Progenitor cell of endocrine pancreas (in vitro differentiated cells): Measurements from ENCODE around the gene LPP. TPM values are rescaled to one million over a fixed set of nuclear protein-coding genes. Genes with fewer than 3 reads are reported as not detected.

ENCODE experiments used
- DNase-seq: peaks from one replicate; pipeline ENCODE4 v3.0.0; 2021; ENCODE audit warnings: low spot score; ENCODE audit not compliant: unreplicated experiment
- H3K27ac Mint-ChIP-seq: 2 replicates; pipeline ENCODE4 v1.8.0; 2021; ENCODE audit warnings: mild to moderate bottlenecking, moderate library complexity, mixed read lengths
- H3K27me3 Mint-ChIP-seq: 2 replicates; pipeline ENCODE4 v1.8.0; 2021; ENCODE audit warnings: mixed read lengths
- H3K36me3 Mint-ChIP-seq: 2 replicates; pipeline ENCODE4 v1.8.0; 2022; ENCODE audit warnings: mixed read lengths; ENCODE audit not compliant: insufficient read depth
- H3K4me1 Mint-ChIP-seq: 2 replicates; pipeline ENCODE4 v1.8.0; 2021; ENCODE audit warnings: low read depth, mixed read lengths
- H3K4me3 Mint-ChIP-seq: 2 replicates; pipeline ENCODE4 v1.8.0; 2021; ENCODE audit warnings: low read depth, mild to moderate bottlenecking, moderate library complexity, mixed read lengths
- H3K9me3 Mint-ChIP-seq: 2 replicates; pipeline ENCODE4 v1.8.0; 2021; ENCODE audit warnings: low read depth, mixed read lengths
- CTCF ChIP-seq: fragments of 200-600 bp; sonication (generic); IDR thresholded peaks from one replicate; pipeline ENCODE4 v1.5.0; 2021; ENCODE audit warnings: antibody characterized with exemption, mild to moderate bottlenecking; ENCODE audit not compliant: unreplicated experiment
- total RNA-seq: library from RNA; stranded (reverse); gene quantifications from 2 replicates; pipeline ENCODE4 v1.2.1, GENCODE V29; 2021

Gene LPP
- total RNA-seq, 1 donor from 2014 or later, result 131 TPM

GRCh38 chr3:188745031-188745430 lies 591.1 kb downstream of the LPP start:
- peaks cover 3% of the 10 kb centered on the region for H3K4me1 Mint-ChIP-seq
- no peak for DNase-seq
- H3K27me3 Mint-ChIP-seq, result no peaks in the 10 kb centered on the region
- H3K36me3 Mint-ChIP-seq, result peaks cover 1% of the 10 kb centered on the region
- TF ChIP-seq CTCF, result no peak
- no peak overlapping the region for H3K4me3 Mint-ChIP-seq
- no peaks in the 10 kb centered on the region for H3K9me3 Mint-ChIP-seq
- no peak overlapping the region for H3K27ac Mint-ChIP-seq

GRCh38 chr3:188746291-188746783 lies 592.4 kb downstream of the LPP start:
- H3K9me3 Mint-ChIP-seq, result no peaks in the 10 kb centered on the region
- TF ChIP-seq CTCF, result no peak
- H3K36me3 Mint-ChIP-seq, result peaks cover 1% of the 10 kb centered on the region
- no peak for DNase-seq
- H3K27me3 Mint-ChIP-seq, result no peaks in the 10 kb centered on the region
- H3K27ac Mint-ChIP-seq, result no peak overlapping the region
- peaks cover 3% of the 10 kb centered on the region for H3K4me1 Mint-ChIP-seq
- no peak overlapping the region for H3K4me3 Mint-ChIP-seq

- Mint-ChIP-seq H3K4me3 (no peak overlapping the region), H3K9me3 (no peaks in the 10 kb centered on the region), H3K4me1 (peaks cover 3% of the 10 kb centered on the region), H3K36me3 (peaks cover 1% of the 10 kb centered on the region), H3K27me3 (no peaks in the 10 kb centered on the region), H3K27ac (no peak overlapping the region)
- no peak for DNase-seq
- TF ChIP-seq CTCF, result no peak
Observed at GRCh38 chr3:188747489-188747888, 593.5 kb downstream of the LPP start.

- H3K36me3 Mint-ChIP-seq, result peaks cover 1% of the 10 kb centered on the region
- H3K4me1 Mint-ChIP-seq, result peaks cover 3% of the 10 kb centered on the region
- no peak for DNase-seq
Observed at GRCh38 chr3:188749010-188749617, 595.2 kb downstream of the LPP start.

GRCh38 chr3:188749830-188750229 lies 595.9 kb downstream of the LPP start:
- no peak for TF ChIP-seq CTCF
- Mint-ChIP-seq H3K27ac (no peak overlapping the region), H3K9me3 (no peaks in the 10 kb centered on the region), H3K4me3 (no peak overlapping the region), H3K27me3 (no peaks in the 10 kb centered on the region), H3K4me1 (peaks cover 3% of the 10 kb centered on the region), H3K36me3 (peaks cover 1% of the 10 kb centered on the region)
- no peak for DNase-seq

More at GRCh38 chr3:188749010-188749617, 595.2 kb downstream of the LPP start:
- peak; percentile 42 for TF ChIP-seq CTCF
- Mint-ChIP-seq H3K4me3 (no peak overlapping the region), H3K9me3 (no peaks in the 10 kb centered on the region), H3K27me3 (no peaks in the 10 kb centered on the region), H3K27ac (no peak overlapping the region)
